Stimulated activated CD8-positive, alpha-beta memory T cell treated with anti-CD3 and anti-CD28 coated beads, Interleukin-7, amount 100 ng/mL, for 4 hours (primary cell): ENCODE measurements around the gene USP11.

ENCODE experiments used
- DNase-seq, 2 donors: peaks; one replicate each; pipeline ENCODE4 v3.0.0-alpha.2; 2020; ENCODE audit warnings: low read depth in 2 of 2

USP11 gene

DNA sequence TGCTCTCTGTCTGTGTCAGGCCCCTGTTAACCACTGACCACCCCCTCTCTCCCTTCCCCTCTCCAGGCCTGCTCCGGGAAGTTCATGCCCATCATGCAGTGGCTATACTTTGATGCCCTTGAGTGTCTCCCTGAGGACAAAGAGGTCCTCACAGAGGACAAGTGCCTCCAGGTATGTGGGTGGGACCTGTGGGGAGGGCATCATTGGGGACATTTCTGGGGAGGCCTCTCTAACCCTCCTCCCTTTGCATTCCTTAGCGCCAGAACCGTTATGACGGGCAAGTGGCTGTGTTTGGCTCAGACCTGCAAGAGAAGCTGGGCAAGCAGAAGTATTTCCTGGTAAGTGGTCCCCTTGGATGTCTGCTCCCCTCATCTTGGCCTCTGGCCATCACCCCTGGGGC, 29.9 kb upstream of the USP11 start:
- DNase-seq = no peak

DNA sequence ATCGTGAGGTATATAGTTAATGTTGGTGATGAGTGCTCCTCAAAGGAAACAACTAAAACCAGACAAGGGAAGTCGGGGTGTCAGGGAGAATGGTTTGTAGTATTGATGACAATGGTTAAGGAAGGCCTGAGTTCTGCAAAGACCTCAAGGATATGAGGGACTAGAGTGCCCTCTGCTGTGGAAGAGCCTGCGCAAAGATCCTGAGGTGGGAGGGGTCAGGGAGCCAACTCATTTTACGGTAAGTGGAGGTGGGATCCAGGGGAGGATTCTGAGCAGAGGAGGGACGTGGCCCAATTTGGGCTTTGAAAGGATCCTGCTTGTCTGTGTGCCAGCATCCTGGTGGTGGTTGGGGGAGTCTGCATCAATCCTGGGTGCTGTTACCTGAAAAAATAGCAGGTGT, 27.8 kb upstream of the USP11 start:
- DNase-seq = no peak

DNA sequence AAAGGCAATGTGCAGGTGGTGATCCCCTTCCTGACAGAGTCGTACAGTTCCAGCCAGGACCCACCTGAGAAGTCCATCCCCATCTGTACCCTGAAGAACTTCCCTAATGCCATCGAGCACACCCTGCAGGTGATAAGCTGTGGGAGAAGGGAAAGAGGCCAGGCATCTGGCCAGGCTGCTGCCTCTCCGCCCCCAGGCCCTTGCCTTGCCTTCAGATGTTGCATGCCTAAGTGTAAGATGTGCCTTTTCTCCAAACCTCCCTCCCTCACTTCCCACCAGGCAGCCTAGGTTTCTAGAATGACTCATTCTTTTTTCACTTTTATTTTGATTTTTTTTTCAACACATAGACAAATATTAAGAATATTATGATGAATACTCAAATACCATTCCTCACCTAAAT, 26.5 kb upstream of the USP11 start:
- DNase-seq = no peak

DNA sequence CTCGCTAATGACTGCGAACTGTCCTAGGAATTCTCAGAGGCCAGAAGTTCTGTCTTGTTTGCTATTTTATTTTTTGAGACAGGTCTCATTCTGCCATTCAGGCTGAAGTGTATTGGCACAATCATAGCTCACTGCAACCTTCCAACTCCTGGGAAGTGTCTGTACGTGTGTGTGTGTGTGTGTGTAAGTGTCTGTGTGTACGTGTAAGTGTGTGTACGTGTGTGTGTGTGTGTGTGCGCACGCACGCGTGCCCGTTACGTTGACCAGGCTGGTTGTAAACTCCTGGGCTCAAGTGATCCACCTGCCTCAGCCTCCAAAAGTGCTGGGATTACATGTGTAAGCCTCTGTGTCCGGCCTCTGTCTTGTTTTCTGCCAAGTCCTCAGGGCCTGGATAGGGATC, 24.7 kb upstream of the USP11 start:
- no peak for DNase-seq

DNA sequence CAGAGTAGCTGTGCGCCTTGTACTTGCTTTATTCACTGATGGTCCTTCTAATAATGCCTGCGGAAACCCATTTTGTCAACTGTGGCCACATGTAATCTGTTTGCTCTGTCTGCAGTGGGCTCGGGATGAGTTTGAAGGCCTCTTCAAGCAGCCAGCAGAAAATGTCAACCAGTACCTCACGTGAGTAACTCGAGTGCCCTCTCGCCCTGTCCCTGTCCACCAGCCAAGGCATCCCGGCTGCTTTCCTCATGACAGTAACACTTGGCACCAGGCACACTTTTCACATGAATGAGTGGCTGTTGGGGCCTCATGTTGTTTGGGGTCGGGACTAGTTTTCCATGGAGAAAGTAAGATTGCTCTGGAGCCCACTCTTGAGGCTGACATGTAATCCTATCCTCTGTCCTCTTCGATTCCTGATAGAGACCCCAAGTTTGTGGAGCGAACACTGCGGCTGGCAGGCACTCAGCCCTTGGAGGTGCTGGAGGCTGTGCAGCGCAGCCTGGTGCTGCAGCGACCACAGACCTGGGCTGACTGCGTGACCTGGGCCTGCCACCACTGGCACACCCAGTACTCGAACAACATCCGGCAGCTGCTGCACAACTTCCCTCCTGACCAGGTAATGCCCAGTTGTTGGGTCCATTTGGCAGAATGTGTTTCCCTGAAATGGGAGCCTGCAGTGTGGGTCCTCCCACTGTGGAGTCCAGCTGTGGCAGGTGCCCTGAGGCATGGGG, 23.1 kb upstream of the USP11 start:
- DNase-seq = no peak

DNA sequence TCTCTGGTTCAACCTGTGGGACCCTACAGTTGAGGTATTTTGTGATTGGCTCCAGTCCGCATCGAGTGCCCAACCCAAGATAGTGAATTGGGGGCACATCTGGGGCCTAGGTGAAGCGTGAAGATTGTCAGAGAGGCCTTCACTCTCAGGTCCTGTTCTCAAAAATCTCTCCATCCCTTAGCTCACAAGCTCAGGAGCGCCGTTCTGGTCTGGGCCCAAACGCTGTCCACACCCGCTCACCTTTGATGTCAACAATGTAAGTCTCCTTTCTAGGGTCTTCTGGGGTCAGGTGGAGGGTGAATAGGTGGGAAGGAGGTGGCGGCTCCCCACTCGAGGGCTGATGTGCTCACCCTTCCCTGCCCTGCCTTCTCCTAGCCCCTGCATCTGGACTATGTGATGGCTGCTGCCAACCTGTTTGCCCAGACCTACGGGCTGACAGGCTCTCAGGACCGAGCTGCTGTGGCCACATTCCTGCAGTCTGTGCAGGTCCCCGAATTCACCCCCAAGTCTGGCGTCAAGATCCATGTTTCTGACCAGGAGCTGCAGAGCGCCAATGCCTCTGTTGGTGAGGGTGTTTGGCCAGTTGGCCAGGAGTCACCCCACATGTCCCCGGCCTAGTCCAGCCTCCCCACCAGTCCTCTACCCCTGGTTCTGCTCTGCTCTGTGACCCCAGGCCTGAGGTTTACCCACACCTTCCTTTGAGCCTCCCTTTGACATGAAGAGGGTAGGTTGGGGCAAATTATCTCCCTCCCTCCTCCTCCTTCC, 22.0 kb upstream of the USP11 start:
- DNase-seq = no peak

DNA sequence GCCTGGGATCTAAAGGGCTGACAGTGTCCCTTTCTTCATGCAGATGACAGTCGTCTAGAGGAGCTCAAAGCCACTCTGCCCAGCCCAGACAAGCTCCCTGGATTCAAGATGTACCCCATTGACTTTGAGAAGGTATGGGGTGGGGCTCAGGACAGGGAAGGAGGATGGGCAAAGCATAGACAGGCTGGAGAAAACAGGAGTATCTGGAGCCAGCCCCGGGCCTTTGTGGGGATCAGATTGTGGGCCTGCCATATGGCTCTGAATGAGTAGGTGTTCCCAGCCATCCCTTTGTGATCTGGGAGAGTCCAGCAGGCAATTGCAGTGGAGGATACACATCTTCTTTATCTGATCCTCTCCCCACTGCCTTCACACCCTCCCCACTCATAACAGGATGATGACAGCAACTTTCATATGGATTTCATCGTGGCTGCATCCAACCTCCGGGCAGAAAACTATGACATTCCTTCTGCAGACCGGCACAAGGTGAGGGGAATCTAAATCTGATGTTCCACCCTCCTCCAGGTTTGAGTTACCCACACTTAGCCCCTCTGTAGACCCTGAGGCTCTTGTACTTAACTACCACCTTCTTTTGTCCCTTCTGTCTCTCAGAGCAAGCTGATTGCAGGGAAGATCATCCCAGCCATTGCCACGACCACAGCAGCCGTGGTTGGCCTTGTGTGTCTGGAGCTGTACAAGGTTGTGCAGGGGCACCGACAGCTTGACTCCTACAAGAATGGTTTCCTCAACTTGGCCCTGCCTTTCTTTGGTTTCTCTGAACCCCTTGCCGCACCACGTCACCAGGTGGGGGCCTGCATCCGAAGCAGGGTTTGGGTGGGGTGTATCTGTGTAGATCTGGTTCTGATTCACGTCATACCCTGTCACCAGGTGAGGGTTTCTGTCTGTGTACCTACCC, 20.2 kb upstream of the USP11 start:
- no peak for DNase-seq

DNA sequence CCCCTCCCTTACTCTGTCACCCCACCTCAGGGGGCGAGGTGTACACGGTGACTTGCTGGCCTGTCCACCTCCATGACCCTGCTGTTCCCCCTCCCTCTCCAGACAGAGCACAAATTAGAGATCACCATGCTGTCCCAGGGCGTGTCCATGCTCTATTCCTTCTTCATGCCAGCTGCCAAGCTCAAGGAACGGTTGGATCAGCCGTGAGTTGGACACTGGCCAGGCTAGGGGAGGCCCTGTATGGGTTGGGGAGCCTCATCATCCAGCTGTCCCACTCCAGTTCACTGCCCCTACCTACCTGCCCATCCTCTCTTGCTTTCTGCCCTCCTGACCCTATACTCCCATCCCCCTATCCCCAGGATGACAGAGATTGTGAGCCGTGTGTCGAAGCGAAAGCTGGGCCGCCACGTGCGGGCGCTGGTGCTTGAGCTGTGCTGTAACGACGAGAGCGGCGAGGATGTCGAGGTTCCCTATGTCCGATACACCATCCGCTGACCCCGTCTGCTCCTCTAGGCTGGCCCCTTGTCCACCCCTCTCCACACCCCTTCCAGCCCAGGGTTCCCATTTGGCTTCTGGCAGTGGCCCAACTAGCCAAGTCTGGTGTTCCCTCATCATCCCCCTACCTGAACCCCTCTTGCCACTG, 18.3 kb upstream of the USP11 start:
- DNase-seq = no peak

DNA sequence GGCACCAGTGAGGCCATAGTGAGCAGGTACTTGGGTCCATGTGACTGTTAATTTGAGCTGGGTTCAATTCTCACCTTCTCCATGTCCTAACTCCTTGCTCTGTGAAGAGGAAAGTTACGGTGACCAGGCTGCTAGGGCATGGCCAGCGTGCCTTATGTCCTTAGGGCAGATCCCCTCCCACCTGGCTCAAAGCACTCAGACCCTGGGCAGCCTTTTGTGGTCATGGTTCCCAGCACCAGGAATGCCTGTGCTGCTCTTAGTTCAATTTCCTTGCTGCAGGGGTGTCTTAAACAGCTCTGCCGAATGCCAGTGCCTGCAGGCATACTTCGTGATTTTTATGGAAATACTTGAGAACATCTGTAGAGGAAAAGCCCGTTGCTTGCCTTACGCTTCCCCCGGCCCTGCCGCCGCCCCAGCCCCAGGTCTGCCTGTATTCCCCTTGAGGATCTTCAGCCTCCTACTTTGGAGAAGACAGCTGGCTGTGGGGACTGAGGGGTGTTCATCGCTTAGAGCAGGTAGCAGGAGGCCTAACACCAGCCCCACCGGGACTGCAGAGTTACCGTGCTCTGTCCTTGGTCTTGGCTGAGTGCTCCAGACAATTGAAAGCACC, 17.4 kb upstream of the USP11 start:
- no peak for DNase-seq

DNA sequence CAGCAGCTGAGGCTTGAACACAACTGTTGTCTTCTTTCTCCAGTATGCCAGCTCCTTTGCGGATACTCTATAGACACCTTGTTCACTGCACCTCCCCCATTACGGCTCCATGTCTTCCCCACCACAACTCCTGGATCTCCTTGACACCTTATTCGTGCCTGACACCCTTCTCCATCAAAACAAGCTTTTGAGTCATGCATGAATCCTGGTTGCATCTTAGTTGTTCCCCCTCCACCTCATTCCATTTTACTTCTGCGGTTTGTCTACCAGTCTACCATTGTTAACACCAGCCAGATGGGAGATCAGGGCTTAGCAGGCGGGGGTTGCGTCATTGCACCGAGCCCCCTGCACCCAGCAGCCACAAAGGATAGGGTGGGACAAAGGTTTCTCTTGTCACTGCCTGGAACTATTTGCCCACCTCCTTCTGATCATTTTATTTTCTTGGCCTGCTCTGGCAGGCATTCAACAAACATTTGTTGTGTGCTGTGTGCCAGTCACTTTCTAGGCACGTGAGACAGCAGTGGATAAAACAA, 16.4 kb upstream of the USP11 start:
- no peak for DNase-seq

DNA sequence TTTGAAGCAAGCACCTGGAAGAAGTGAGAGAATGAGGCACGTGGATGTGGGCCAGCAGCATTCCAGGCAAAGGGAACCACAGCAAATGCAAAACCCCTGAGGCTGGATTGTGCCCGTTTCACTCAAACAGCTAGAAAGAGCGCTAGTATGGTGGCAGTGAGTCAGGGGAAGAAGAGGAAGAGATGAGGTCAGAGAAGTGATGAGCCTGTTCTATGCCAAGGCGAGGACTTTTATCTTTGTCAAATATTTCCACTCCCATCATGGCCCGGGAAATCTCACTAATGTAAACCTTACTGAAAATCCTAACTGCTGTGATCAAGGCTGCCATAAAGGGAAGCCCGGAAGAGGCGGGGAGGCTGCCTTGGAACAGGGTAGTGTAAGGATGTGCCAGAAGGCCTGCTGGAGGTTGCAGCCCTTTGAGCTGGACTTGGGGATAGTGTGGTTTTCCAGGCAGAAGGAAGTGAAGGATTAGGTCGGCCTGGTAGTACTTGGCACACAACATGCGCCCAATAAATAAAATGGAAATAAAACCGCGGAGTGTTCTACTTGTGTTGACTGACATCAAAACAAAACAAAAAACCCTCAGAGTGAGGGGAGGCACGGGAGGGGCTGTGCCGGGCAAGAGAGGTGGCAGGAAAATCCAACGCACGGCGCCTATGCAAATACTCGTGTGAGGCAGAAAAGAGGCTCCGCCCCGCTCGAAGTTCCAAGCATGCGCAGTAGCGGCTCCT, 15.5 kb upstream of the USP11 start:
- DNase-seq = no peak

DNA sequence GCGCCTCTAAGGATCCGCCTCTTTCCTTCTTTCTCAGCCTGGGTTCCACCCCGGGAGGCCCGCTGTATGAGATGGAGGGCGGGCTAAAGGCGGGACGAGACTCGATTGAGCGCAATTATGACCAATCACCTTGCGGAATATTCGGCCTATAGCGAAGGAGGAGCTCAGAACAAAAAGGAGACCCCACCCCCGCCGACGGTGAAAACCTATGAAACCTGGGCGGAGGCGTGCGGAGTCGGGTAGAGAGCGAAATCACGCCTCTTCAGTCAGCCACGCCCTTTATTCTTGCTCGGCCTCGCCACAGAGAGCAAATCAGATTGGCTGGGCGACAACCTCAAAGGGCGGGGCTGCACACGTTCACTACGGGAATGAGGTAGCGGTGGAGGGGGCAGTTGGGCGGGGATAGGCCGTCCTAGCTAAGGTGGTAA, 14.9 kb upstream of the USP11 start:
- peak; percentile 93 to 98 for DNase-seq

DNA sequence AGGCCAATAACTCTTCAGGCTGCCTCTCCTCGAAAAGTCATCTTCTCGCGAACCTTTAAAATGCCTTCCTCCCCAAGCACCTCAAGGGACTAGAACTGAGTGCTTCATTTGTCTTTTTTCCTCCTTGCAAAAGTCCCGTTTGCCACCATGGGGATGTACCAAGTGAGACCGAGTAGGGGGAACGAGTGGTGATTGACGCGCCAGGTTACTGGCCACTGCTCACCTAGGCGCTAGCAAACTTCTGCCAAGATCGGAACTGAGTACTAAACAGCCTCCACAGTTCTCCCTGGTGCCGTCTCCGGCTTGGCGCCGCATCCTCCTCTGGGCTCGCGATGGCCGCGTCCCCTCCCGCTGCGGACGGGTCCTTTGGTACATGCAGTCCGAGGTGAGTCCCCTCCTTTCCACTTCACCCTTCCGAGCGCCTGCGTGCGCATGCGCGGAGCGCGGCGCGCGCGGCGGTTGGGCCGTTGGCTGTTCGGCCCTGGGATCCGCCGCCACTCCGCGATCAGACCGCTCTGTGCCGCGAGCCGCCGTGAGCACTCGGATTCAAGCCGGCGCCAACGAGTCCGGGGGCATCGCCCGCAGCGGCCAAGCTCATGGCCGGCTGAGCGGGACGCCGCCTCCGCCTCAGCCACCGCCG, 14.4 kb upstream of the USP11 start, which contains the start of gene CDK16:
TSS of gene CDK16 (plus strand) at position 402 of the 640 bp plus-strand sequence. CDS start 4,877 bp downstream, outside the sequence.
- DNase-seq = peak; percentile 41 to 77

DNA sequence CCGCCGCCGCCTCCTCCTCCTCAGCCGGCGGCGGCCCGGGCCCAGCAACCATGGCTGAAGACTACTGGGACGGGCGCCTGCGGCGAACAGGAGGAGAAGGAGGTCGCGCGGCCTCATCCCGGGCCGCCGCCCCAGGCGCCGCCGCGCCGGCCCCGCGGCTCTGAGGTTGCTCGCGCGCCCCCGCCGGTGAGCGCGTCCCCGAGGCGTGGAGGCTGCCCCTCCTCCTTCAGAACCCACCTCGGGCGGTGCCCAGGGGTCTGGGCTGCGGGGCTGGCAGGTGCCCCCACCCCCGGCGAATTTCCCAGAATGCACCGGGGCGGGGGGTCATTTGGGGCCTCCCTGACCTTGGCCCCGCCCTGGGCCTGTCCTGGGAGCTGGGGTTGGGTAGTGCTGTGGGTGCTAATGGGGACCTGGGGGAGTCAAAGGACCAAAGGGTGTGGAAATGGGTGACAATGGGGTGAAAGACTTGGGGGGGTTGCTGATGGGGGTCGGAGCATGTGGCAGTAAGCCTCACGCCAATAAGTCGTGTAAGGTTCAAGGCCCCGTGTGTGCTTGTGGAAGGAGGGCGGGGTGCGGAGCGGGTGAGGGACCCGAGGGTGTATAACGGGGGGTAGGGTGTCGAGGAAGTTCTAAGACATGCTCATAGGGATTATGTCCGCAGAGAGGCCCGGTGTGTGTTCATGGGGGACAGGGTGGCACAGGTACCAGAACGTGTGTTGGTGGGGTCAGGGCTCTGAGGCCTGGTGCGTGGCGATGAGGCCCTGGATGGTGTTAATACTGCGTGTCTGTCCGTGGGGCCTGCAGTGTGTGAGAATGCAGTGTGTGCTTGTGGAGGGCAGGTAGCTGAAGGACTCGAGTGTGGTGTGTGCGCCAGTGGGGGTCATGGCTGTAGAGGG, 13.6 kb upstream of the USP11 start:
- DNase-seq = peak in 1 of 2 donors; percentile 35

DNA sequence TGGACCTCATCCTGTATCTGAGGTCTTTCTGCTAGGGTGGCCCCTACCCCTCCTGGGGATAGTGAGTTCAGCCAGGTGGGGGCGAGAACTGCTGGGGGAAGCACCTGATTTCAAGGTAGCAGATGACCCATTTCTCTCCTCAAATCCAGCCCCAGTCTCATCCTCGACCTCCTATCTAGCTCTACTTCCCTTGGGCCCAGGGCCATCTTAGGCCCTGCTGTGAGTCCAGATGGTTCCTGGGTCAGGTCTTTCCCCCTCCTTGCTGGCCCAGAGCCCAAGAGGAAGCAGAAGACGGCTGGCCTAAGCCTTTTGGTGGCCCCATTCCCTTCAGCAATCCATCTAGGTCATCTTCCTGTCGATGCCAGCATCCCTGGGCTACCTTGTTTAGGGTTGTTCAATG, 11.1 kb upstream of the USP11 start:
- DNase-seq = no peak

DNA sequence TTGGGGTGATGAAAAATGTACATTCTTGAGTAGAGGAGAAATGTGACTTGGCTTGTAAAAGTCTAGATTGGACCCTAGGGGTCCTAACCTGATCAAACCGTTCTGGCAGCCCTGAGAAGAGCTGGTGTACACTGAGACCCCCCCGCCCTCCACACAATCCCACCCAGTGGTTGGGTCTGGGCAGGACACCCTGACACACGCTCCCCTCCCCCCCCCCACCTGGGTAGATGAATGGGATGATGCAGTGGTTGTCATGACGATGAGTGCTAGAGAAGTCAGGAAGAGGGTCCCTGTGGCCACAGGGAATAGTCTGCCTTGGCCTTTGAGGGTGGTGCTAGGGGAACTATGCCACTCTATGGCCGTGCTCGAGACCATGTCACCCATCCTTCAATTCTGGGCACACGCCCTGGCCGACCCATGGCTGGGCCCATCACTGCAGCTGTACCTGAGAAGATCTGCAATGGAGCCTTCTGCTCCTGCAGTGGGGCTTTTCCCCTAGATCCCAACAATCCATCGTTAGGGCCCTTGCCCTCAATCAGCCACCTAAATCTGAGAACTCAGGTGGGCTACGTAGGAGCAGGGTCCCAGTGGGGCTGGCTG, 10.0 kb upstream of the USP11 start:
- DNase-seq = no peak

DNA sequence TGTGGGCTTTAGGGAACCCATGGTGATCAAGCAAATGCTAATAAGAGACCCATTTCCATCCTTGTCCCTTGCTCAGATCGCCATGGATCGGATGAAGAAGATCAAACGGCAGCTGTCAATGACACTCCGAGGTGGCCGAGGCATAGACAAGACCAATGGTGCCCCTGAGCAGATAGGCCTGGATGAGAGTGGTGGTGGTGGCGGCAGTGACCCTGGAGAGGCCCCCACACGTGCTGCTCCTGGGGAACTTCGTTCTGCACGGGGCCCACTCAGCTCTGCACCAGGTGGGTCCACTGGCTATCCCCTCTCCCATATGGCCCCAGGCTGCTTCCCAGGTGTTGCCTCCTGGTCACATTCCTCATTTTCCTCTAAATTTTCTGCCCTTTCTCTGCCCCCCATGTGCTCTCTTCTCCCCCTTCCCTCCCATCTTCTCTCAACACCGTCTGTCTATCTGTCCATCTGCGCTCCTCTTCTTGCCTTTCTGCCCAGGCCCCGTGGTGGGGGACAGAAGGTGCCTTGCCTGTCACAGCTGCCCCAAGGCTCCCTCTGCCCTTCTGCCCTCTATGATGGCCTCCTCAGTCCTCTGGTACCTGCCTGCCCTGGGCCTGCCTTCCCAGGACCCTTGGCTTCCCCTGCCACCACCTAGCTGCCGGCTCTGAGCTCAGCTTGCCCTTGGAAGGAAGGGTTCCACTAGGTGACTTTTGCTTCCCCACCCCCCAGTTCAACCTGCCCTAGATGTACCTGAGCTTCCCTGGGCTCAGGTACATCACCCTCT, 9.1 kb upstream of the USP11 start:
- DNase-seq = no peak
